ENCODE data around the gene HNRNPUL1.
"Not testable (repeated sequence)": the region's sequence is repeated elsewhere in the genome, so short reads cannot be mapped to it uniquely, and the experiment has no call there.

Gene HNRNPUL1

GRCh38 chr19:41327576-41328156 is 63.5 kb downstream of the HNRNPUL1 start:
- DNase-seq = peak; percentile 40

GRCh38 chr19:41328157-41328841 is 64.1 kb downstream of the HNRNPUL1 start:
- no peak for DNase-seq

- no peak for DNase-seq
Observed at GRCh38 chr19:41328842-41329225, 64.7 kb downstream of the HNRNPUL1 start.

GRCh38 chr19:41330481-41330880 is 66.3 kb downstream of the HNRNPUL1 start:
- DNase-seq = no peak

- DNase-seq = no peak
Observed at GRCh38 chr19:41330946-41331678, 66.9 kb downstream of the HNRNPUL1 start.

GRCh38 chr19:41332000-41332399 is 67.8 kb downstream of the HNRNPUL1 start:
- no peak for DNase-seq

GRCh38 chr19:41332468-41332867 is 68.3 kb downstream of the HNRNPUL1 start:
- DNase-seq = no peak

- DNase-seq = no peak
Observed at GRCh38 chr19:41334793-41335192, 70.6 kb downstream of the HNRNPUL1 start.

- no peak for DNase-seq
Observed at GRCh38 chr19:41335467-41335866, 71.3 kb downstream of the HNRNPUL1 start.

- peak; percentile 83 for DNase-seq
Observed at GRCh38 chr19:41339936-41340335, 75.8 kb downstream of the HNRNPUL1 start.

- no peak for DNase-seq
Observed at GRCh38 chr19:41341669-41342490, 77.7 kb downstream of the HNRNPUL1 start.

GRCh38 chr19:41344162-41344561 is 80.0 kb downstream of the HNRNPUL1 start:
- no peak for DNase-seq

- DNase-seq = not testable (repeated sequence)
Observed at GRCh38 chr19:41346916-41347315, 82.7 kb downstream of the HNRNPUL1 start.

- DNase-seq = no peak
Observed at GRCh38 chr19:41350735-41351338, 86.7 kb downstream of the HNRNPUL1 start.

- DNase-seq = peak; percentile 22
Observed at GRCh38 chr19:41351339-41352245, 87.4 kb downstream of the HNRNPUL1 start.

GRCh38 chr19:41352279-41352608 is 88.1 kb downstream of the HNRNPUL1 start:
- no peak for DNase-seq

GRCh38 chr19:41352609-41353465 is 88.7 kb downstream of the HNRNPUL1 start:
- peak; percentile 31 for DNase-seq

GRCh38 chr19:41353466-41354342 is 89.5 kb downstream of the HNRNPUL1 start, which contains the start of gene TGFB1:
TSS of gene TGFB1 (minus strand) at chr19:41353922. CDS start at chr19:41353044, 878 bp downstream.
- DNase-seq = peak; percentile 78

GRCh38 chr19:41354343-41354953 is 90.3 kb downstream of the HNRNPUL1 start:
- DNase-seq = no peak

All from kidney glomerular epithelial cell (primary cell).